Neural progenitor cell (in vitro differentiated cells): ENCODE results near the gene ZNF536. TPM values are rescaled to one million over a fixed set of nuclear protein-coding genes. Genes with fewer than 3 reads are reported as not detected.

Experiments
- DNase-seq: peaks from one replicate; pipeline ENCODE4 v3.0.0-alpha.2; 2016; ENCODE audit warnings: low spot score
- H2AFZ ChIP-seq: fragments of 200-600 bp; sonication (generic); replicated peaks from 2 replicates; pipeline ENCODE4 v1.6.1; 2016; ENCODE audit warnings: antibody characterized with exemption
- H3F3A ChIP-seq: fragments of 200-600 bp; sonication (generic); 2 replicates; pipeline ENCODE4 v1.6.1; 2016; ENCODE audit warnings: antibody characterized with exemption, low read depth
- H3K27ac ChIP-seq: fragments of 200-600 bp; sonication (generic); 2 replicates; pipeline ENCODE4 v1.5.1; 2016; ENCODE audit warnings: mild to moderate bottlenecking
- H3K27me3 ChIP-seq: fragments of 200-600 bp; sonication (generic); 2 replicates; pipeline ENCODE4 v1.6.1; 2016; ENCODE audit warnings: mild to moderate bottlenecking, moderate library complexity
- H3K36me3 ChIP-seq: fragments of 200-600 bp; sonication (generic); 2 replicates; pipeline ENCODE4 v1.5.1; 2016
- H3K4me1 ChIP-seq: fragments of 200-600 bp; sonication (generic); 2 replicates; pipeline ENCODE4 v1.6.1; 2016; ENCODE audit warnings: mixed run types
- H3K4me2 ChIP-seq: fragments of 200-600 bp; sonication (generic); 2 replicates; pipeline ENCODE4 v1.6.1; 2016
- H3K4me3 ChIP-seq: fragments of 200-600 bp; sonication (generic); 2 replicates; pipeline ENCODE4 v1.5.1; 2016
- H3K79me2 ChIP-seq: fragments of 200-600 bp; sonication (generic); 2 replicates; pipeline ENCODE4 v1.6.1; 2016; ENCODE audit warnings: low read depth
- H3K9ac ChIP-seq: fragments of 200-600 bp; sonication (generic); 2 replicates; pipeline ENCODE4 v1.6.1; 2016
- H3K9me3 ChIP-seq: fragments of 200-600 bp; sonication (generic); 2 replicates; pipeline ENCODE4 v1.5.1; 2016; ENCODE audit warnings: low read depth
- H4K20me1 ChIP-seq: fragments of 200-600 bp; sonication (generic); 2 replicates; pipeline ENCODE4 v1.6.1; 2016; ENCODE audit warnings: low read depth
- H3K27ac Mint-ChIP-seq: 3 replicates; pipeline ENCODE4 v1.8.0; 2021; ENCODE audit warnings: mixed read lengths
- H3K27me3 Mint-ChIP-seq: 2 replicates; pipeline ENCODE4 v1.8.0; 2022; ENCODE audit warnings: low read depth, mild to moderate bottlenecking, inconsistent platforms, moderate library complexity, mixed read lengths; ENCODE audit not compliant: insufficient read depth
- H3K36me3 Mint-ChIP-seq: 3 replicates; pipeline ENCODE4 v1.8.0; 2021; ENCODE audit warnings: mixed read lengths
- H3K4me1 Mint-ChIP-seq: 3 replicates; pipeline ENCODE4 v1.8.0; 2021; ENCODE audit warnings: mixed read lengths
- H3K4me3 Mint-ChIP-seq: 3 replicates; pipeline ENCODE4 v1.8.0; 2021; ENCODE audit warnings: mild to moderate bottlenecking, moderate library complexity, mixed read lengths
- H3K9me3 Mint-ChIP-seq: 3 replicates; pipeline ENCODE4 v1.8.0; 2020; ENCODE audit warnings: mixed read lengths
- CTCF ChIP-seq: fragments of 200-600 bp; sonication (generic); IDR thresholded peaks from 2 replicates; pipeline ENCODE4 v1.5.1; 2017; ENCODE audit warnings: antibody characterized with exemption, mild to moderate bottlenecking
- EZH2 ChIP-seq: fragments of 200-600 bp; sonication (generic); IDR thresholded peaks from 2 replicates; pipeline ENCODE4 v1.6.1; 2017; ENCODE audit warnings: antibody characterized with exemption, mild to moderate bottlenecking, moderate library complexity
- EZH2phosphoT487 ChIP-seq: fragments of 200-600 bp; sonication (generic); IDR thresholded peaks from 2 replicates; pipeline ENCODE4 v1.6.1; 2017; ENCODE audit warnings: antibody characterized with exemption
- total RNA-seq: library from RNA; depleted of rRNA; stranded (reverse); fragments of >200 nt; gene quantifications from 2 replicates; pipeline ENCODE4 v1.2.3, GENCODE V29; 2015; ENCODE audit warnings: low replicate concordance

ZNF536 gene
- total RNA-seq, 1 donor from 2014 or later = 0.24 TPM

GRCh38 chr19:30358821-30359580 is 13.2 kb upstream of the ZNF536 start:
- no peaks in the 10 kb centered on the region for H3K79me2 ChIP-seq
- H3K4me3 Mint-ChIP-seq = no peak overlapping the region
- peaks cover 42% of the 10 kb centered on the region for H3K4me1 Mint-ChIP-seq
- H3K4me3 ChIP-seq = no peak overlapping the region
- H3K36me3 Mint-ChIP-seq = peaks cover 7% of the 10 kb centered on the region
- peaks cover 7% of the 10 kb centered on the region for H3K27me3 Mint-ChIP-seq
- H3K4me1 ChIP-seq = peaks cover 23% of the 10 kb centered on the region
- DNase-seq = no peak
- H3K4me2 ChIP-seq = no peak overlapping the region
- no peak for TF ChIP-seq EZH2
- TF ChIP-seq CTCF = no peak
- no peak for TF ChIP-seq EZH2phosphoT487
- no peaks in the 10 kb centered on the region for H4K20me1 ChIP-seq
- H3F3A ChIP-seq = no peaks in the 10 kb centered on the region
- no peaks in the 10 kb centered on the region for H3K9me3 Mint-ChIP-seq
- no peak overlapping the region for H3K27ac ChIP-seq
- H3K27me3 ChIP-seq = no peaks in the 10 kb centered on the region
- no peaks in the 10 kb centered on the region for H3K36me3 ChIP-seq
- no peak overlapping the region for H3K9ac ChIP-seq
- H2AFZ ChIP-seq = no peak overlapping the region
- no peak overlapping the region for H3K27ac Mint-ChIP-seq
- H3K9me3 ChIP-seq = no peaks in the 10 kb centered on the region

GRCh38 chr19:30359936-30360335 is 12.2 kb upstream of the ZNF536 start:
- peaks cover 6% of the 10 kb centered on the region for H3K36me3 Mint-ChIP-seq
- H2AFZ ChIP-seq = no peak overlapping the region
- no peak overlapping the region for H3K27ac ChIP-seq
- H3K27me3 Mint-ChIP-seq = peaks cover 7% of the 10 kb centered on the region
- no peak for TF ChIP-seq CTCF
- no peak for TF ChIP-seq EZH2phosphoT487
- no peak for TF ChIP-seq EZH2
- H3K4me1 Mint-ChIP-seq = peaks cover 46% of the 10 kb centered on the region
- no peak overlapping the region for H3K27ac Mint-ChIP-seq
- H4K20me1 ChIP-seq = no peaks in the 10 kb centered on the region
- H3K9ac ChIP-seq = no peak overlapping the region
- H3K36me3 ChIP-seq = no peaks in the 10 kb centered on the region
- H3K79me2 ChIP-seq = no peaks in the 10 kb centered on the region
- H3F3A ChIP-seq = no peaks in the 10 kb centered on the region
- DNase-seq = no peak
- H3K9me3 ChIP-seq = no peaks in the 10 kb centered on the region
- no peaks in the 10 kb centered on the region for H3K9me3 Mint-ChIP-seq
- H3K4me3 ChIP-seq = no peak overlapping the region
- H3K4me2 ChIP-seq = no peak overlapping the region
- no peaks in the 10 kb centered on the region for H3K27me3 ChIP-seq
- H3K4me1 ChIP-seq = peaks cover 23% of the 10 kb centered on the region
- H3K4me3 Mint-ChIP-seq = no peak overlapping the region

- Histone ChIP-seq H3K9ac (no peak overlapping the region), H3K27ac (peak overlapping the region; percentile 44), H3K9me3 (no peaks in the 10 kb centered on the region), H3K4me1 (peaks cover 23% of the 10 kb centered on the region), H3K27me3 (no peaks in the 10 kb centered on the region), H4K20me1 (no peaks in the 10 kb centered on the region), H3K4me2 (peak overlapping the region; percentile 33), H2AFZ (peak overlapping the region; percentile 36), H3K4me3 (no peak overlapping the region), H3K79me2 (no peaks in the 10 kb centered on the region), H3K36me3 (no peaks in the 10 kb centered on the region), H3F3A (no peaks in the 10 kb centered on the region)
- H3K36me3 Mint-ChIP-seq = peaks cover 4% of the 10 kb centered on the region
- H3K27ac Mint-ChIP-seq = peak overlapping the region; percentile 73
- TF ChIP-seq CTCF (no peak), EZH2phosphoT487 (no peak), EZH2 (no peak)
- H3K27me3 Mint-ChIP-seq = peaks cover 7% of the 10 kb centered on the region
- no peaks in the 10 kb centered on the region for H3K9me3 Mint-ChIP-seq
- H3K4me3 Mint-ChIP-seq = peak overlapping the region; percentile 50
- peak; percentile 62 for DNase-seq
- peaks cover 50% of the 10 kb centered on the region for H3K4me1 Mint-ChIP-seq
These were observed 11.6 kb upstream of the ZNF536 start for GRCh38 chr19:30360376-30361106.
